Measurements from ENCODE around the gene AHI1. TPM values are rescaled to one million over a fixed set of nuclear protein-coding genes. Genes with fewer than 3 reads are reported as not detected.

Gene AHI1
- total and polyA plus RNA-seq, 12 donors: 4.1 to 19.8 (median 11.9) TPM

DNA sequence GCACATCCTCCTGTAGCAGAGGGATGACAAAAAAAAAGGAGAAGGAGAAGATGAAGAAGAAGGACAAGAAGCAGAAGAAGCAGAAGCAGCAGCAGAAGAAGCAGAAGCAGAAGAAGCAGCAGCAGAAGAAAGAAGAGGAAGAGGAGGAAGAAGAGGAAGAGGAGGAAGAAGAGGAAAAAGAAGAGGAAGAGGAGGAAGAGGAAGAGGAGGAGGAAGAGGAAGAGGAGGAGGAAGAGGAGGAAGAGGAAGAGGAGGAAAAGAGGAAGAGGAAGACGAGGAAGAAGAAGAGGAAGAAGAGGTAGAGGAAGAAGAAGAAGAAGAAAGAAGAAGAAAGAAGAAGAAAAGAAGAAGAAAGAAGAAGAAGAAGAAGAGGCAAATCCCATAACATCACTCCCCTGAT is 35.0 kb upstream of the AHI1 start:
- DNase-seq (no peak), ATAC-seq (no peak)
- no peaks in the 10 kb centered on the region for H3K36me3 ChIP-seq
- H3K9me3 ChIP-seq: no peaks in the 10 kb centered on the region
- TF ChIP-seq, protein P1, sequence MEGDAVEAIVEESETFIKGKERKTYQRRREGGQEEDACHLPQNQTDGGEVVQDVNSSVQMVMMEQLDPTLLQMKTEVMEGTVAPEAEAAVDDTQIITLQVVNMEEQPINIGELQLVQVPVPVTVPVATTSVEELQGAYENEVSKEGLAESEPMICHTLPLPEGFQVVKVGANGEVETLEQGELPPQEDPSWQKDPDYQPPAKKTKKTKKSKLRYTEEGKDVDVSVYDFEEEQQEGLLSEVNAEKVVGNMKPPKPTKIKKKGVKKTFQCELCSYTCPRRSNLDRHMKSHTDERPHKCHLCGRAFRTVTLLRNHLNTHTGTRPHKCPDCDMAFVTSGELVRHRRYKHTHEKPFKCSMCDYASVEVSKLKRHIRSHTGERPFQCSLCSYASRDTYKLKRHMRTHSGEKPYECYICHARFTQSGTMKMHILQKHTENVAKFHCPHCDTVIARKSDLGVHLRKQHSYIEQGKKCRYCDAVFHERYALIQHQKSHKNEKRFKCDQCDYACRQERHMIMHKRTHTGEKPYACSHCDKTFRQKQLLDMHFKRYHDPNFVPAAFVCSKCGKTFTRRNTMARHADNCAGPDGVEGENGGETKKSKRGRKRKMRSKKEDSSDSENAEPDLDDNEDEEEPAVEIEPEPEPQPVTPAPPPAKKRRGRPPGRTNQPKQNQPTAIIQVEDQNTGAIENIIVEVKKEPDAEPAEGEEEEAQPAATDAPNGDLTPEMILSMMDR (IDR thresholded peaks at IDR 0.05): no peak
- H3K4me3 ChIP-seq: no peak overlapping the region
- WGBS, 2 donors: 60 to 72% methylated on average over 1 of the region's 1 CpG
- no peak overlapping the region for H3K27ac ChIP-seq
- intact Hi-C loops (cut with DNase I): loop anchor here in 5 of 10 donors (10.0 kb wide), 7 partner anchors 222 to 782 kb away; no protein-coding TSS in a partner anchor
- no peaks in the 10 kb centered on the region for H3K27me3 ChIP-seq
- peaks cover 0 to 16% (median 0%) of the 10 kb centered on the region in 9 donors for H3K4me1 ChIP-seq

DNA sequence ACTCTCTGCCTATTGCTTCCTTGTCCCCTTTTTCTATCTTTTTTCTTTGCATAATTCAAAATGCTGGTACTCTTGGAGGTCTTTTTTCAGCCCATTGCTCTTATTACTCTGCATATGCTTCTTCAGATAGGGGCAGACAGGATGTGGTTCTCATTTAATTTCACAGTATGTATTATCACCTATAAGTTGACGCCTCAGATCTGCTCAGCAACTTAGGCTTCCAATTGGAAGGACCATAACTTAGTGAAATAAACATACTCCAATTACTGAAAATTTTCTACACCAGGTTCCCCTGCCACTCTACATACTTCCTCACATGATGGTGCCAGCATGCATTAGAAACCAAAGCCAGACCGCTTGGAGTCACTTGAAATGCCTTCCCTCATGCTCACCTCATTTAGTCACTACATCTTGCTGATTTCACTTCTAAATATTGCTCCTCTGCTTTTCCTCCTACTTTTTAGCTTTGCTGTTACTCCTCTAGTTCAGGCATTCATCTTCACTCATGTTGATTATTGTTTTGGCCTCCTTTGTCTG is 34.5 kb upstream of the AHI1 start:
- no peaks in the 10 kb centered on the region for H3K9me3 ChIP-seq
- no peak overlapping the region for H3K4me3 ChIP-seq
- no peak overlapping the region for H3K27ac ChIP-seq
- DNase-seq (no peak), ATAC-seq (no peak)
- intact Hi-C loops (cut with DNase I): loop anchor here in 5 of 10 donors (10.0 kb wide), 7 partner anchors 223 to 783 kb away; no protein-coding TSS in a partner anchor
- TF ChIP-seq, protein P1 (IDR thresholded peaks at IDR 0.05): no peak
- 96% methylated on average over 2 of the region's 2 CpGs for WGBS, 2 donors
- H3K4me1 ChIP-seq: peaks cover 0 to 13% (median 0%) of the 10 kb centered on the region in 9 donors
- no peaks in the 10 kb centered on the region for H3K36me3 ChIP-seq
- H3K27me3 ChIP-seq: no peaks in the 10 kb centered on the region

DNA sequence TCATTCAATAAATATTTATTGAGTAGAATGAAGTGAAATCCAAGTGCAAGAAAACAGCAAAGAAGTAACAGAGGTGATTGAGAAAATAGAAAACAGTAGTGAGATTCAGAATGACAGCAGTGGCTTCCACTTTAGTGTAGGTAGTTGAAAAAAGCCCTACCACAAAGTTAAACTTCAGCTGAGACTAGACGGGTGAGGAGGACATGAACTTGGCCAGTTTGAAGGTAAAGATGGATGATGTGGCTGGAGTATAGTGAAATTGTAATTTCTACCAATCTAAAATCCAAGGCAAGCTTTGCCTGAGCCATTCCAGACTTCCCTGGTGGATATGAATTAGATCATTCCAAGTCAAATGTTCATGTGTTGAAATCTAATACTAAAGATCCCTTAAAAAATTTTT is 32.6 kb upstream of the AHI1 start:
- ATAC-seq: no peak
- 79 to 83% methylated on average over 1 of the region's 1 CpG for WGBS, 2 donors
- no peak for DNase-seq
- no peaks in the 10 kb centered on the region for H3K36me3 ChIP-seq
- H3K27ac ChIP-seq: no peak overlapping the region
- H3K4me3 ChIP-seq: no peak overlapping the region
- no peaks in the 10 kb centered on the region for H3K4me1 ChIP-seq
- H3K27me3 ChIP-seq: no peaks in the 10 kb centered on the region
- no peaks in the 10 kb centered on the region for H3K9me3 ChIP-seq
- intact Hi-C loops (cut with DNase I): loop anchor here in 5 of 10 donors (10.0 kb wide), 7 partner anchors 225 to 785 kb away; no protein-coding TSS in a partner anchor
- TF ChIP-seq, protein P1 (IDR thresholded peaks at IDR 0.05): no peak

DNA sequence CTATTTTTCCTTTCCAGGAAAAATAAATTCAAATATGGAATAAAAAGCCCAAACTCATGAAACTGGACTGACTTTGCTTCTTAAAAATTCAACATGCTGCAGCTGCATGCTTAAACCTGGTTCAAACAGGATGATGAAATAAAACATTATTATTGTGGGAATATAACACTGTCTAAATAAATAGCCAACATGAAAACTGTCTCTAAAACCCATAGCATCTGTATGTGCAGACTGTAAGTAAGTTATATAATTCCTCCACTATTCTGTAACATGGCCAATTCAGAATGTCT is 30.4 kb upstream of the AHI1 start:
- no peaks in the 10 kb centered on the region for H3K4me1 ChIP-seq
- no peaks in the 10 kb centered on the region for H3K27me3 ChIP-seq
- no peaks in the 10 kb centered on the region for H3K36me3 ChIP-seq
- no peaks in the 10 kb centered on the region for H3K9me3 ChIP-seq
- no peak for DNase-seq
- no peak for ATAC-seq
- intact Hi-C loops (cut with DNase I): no loop called here
- H3K4me3 ChIP-seq: no peak overlapping the region
- TF ChIP-seq, protein P1 (IDR thresholded peaks at IDR 0.05): no peak
- H3K27ac ChIP-seq: no peak overlapping the region
